GM23338 (cell line): ENCODE measurements around the gene CHD8. TPM values are rescaled to one million over a fixed set of nuclear protein-coding genes. Genes with fewer than 3 reads are reported as not detected.

Experiments used
- ATAC-seq: fragments of 200-7000 bp; cut with Tn5 transposase; 3 replicates; pipeline ENCODE4 v1.9.1; 2020
- DNase-seq: peaks from one replicate; pipeline ENCODE4 v3.0.0-alpha.2; 2015; ENCODE audit warnings: low spot score
- H2AFZ ChIP-seq: fragments of 200-600 bp; sonication (generic); 2 replicates; pipeline ENCODE4 v1.8.0; 2016; ENCODE audit warnings: antibody characterized with exemption, mild to moderate bottlenecking, moderate library complexity
- H3F3A ChIP-seq: fragments of 200-600 bp; sonication (generic); replicated peaks from 2 replicates; pipeline ENCODE4 v1.8.0; 2017; ENCODE audit warnings: antibody characterized with exemption, mixed run types, low read depth
- H3K27ac ChIP-seq: fragments of 200-600 bp; sonication (generic); 2 replicates; pipeline ENCODE4 v1.6.1; 2016; ENCODE audit warnings: low read depth
- H3K27me3 ChIP-seq: fragments of 200-600 bp; sonication (generic); 2 replicates; pipeline ENCODE4 v1.8.0; 2016; ENCODE audit warnings: mild to moderate bottlenecking, mixed run types, moderate library complexity; ENCODE audit not compliant: insufficient read depth
- H3K36me3 ChIP-seq: fragments of 200-600 bp; sonication (generic); 2 replicates; pipeline ENCODE4 v1.8.0; 2016; ENCODE audit warnings: mild to moderate bottlenecking; ENCODE audit not compliant: insufficient read depth
- H3K4me1 ChIP-seq: fragments of 200-600 bp; sonication (generic); 2 replicates; pipeline ENCODE4 v1.8.0; 2016; ENCODE audit warnings: mild to moderate bottlenecking, moderate library complexity; ENCODE audit not compliant: insufficient read depth
- H3K4me2 ChIP-seq: fragments of 200-600 bp; sonication (generic); 2 replicates; pipeline ENCODE4 v1.7.1; 2017; ENCODE audit warnings: mixed run types
- H3K4me3 ChIP-seq: fragments of 200-600 bp; sonication (generic); 2 replicates; pipeline ENCODE4 v1.6.1; 2016; ENCODE audit warnings: mixed run types
- H3K79me2 ChIP-seq: fragments of 200-600 bp; sonication (generic); replicated peaks from 2 replicates; pipeline ENCODE4 v1.8.0; 2017; ENCODE audit warnings: mild to moderate bottlenecking; ENCODE audit not compliant: insufficient read depth
- H3K9me2 ChIP-seq: fragments of 200-600 bp; sonication (generic); 2 replicates; pipeline ENCODE4 v1.8.0; 2017; ENCODE audit not compliant: insufficient read depth
- H4K20me1 ChIP-seq: fragments of 200-600 bp; sonication (generic); replicated peaks from 2 replicates; pipeline ENCODE4 v1.8.0; 2017; ENCODE audit warnings: mild to moderate bottlenecking; ENCODE audit not compliant: insufficient read depth
- H3K27ac Mint-ChIP-seq: 2 replicates; pipeline ENCODE4 v1.8.0; 2020; ENCODE audit warnings: inconsistent platforms, mild to moderate bottlenecking, moderate library complexity, mixed read lengths
- H3K27me3 Mint-ChIP-seq: 3 replicates; pipeline ENCODE4 v1.8.0; 2022; ENCODE audit warnings: low read depth, mild to moderate bottlenecking, moderate library complexity, mixed read lengths, inconsistent platforms; ENCODE audit not compliant: insufficient read depth, poor library complexity
- H3K36me3 Mint-ChIP-seq: 3 replicates; pipeline ENCODE4 v1.8.0; 2021; ENCODE audit warnings: low read depth, mild to moderate bottlenecking, inconsistent platforms, moderate library complexity, mixed read lengths
- H3K4me1 Mint-ChIP-seq: 3 replicates; pipeline ENCODE4 v1.8.0; 2020; ENCODE audit warnings: mild to moderate bottlenecking, inconsistent platforms, mixed read lengths
- H3K4me3 Mint-ChIP-seq: 3 replicates; pipeline ENCODE4 v1.8.0; 2021; ENCODE audit warnings: moderate library complexity, mild to moderate bottlenecking, inconsistent platforms, mixed read lengths
- H3K9me3 Mint-ChIP-seq: 3 replicates; pipeline ENCODE4 v1.8.0; 2020; ENCODE audit warnings: moderate library complexity, mild to moderate bottlenecking, inconsistent platforms, mixed read lengths
- CREB1 ChIP-seq: fragments of 250-450 bp; sonication (Bioruptor Pico); IDR thresholded peaks from 2 replicates; pipeline ENCODE4 v1.5.0; 2020; ENCODE audit warnings: low read depth, mild to moderate bottlenecking, moderate library complexity
- EZH2phosphoT487 ChIP-seq: fragments of 200-600 bp; sonication (generic); IDR thresholded peaks from one replicate; pipeline ENCODE4 v1.8.1; 2018; ENCODE audit warnings: antibody characterized with exemption; ENCODE audit not compliant: unreplicated experiment
- JUNB ChIP-seq: IDR thresholded peaks from one replicate; pipeline ENCODE4 v1.6.1; 2016; ENCODE audit warnings: antibody characterized with exemption; ENCODE audit not compliant: unreplicated experiment
- NANOG ChIP-seq: IDR thresholded peaks from 2 replicates; pipeline ENCODE4 v1.6.1; 2016; ENCODE audit warnings: antibody characterized with exemption, borderline replicate concordance
- POLR2AphosphoS5 ChIP-seq: IDR thresholded peaks from 2 replicates; pipeline ENCODE4 v1.6.1; 2016; ENCODE audit warnings: antibody characterized with exemption, low read depth
- polyA plus RNA-seq: library from polyadenylated mRNA; unstranded; fragments of >200 nt; fragmentation: Nextera tagmentation; extraction: Ambion mirVana; gene quantifications from 2 replicates; pipeline ENCODE4 v1.2.1, GENCODE V29; 2016
- total RNA-seq: library from RNA; depleted of rRNA; stranded (reverse); fragments of >200 nt; shearing (Covaris generic); gene quantifications from 2 replicates; pipeline ENCODE4 v1.2.3, GENCODE V29; 2014
- TF ChIP-seq, protein P1 (sequence below): IDR thresholded peaks from 2 replicates; pipeline ENCODE4 v1.6.1; 2016; ENCODE audit warnings: antibody characterized with exemption
- TF ChIP-seq, protein P2 (sequence below): IDR thresholded peaks from one replicate; pipeline ENCODE4 v1.6.1; 2018; ENCODE audit warnings: antibody characterized with exemption; ENCODE audit not compliant: unreplicated experiment
- TF ChIP-seq, protein P3 (sequence below): fragments of 250-450 bp; sonication (Bioruptor Pico); IDR thresholded peaks from 2 replicates; pipeline ENCODE4 v1.5.0; 2020; ENCODE audit warnings: mild to moderate bottlenecking, moderate library complexity

CHD8 gene
- total and polyA plus RNA-seq, 2 experiments from 2014 or later: 96.2 to 129 TPM

DNA sequence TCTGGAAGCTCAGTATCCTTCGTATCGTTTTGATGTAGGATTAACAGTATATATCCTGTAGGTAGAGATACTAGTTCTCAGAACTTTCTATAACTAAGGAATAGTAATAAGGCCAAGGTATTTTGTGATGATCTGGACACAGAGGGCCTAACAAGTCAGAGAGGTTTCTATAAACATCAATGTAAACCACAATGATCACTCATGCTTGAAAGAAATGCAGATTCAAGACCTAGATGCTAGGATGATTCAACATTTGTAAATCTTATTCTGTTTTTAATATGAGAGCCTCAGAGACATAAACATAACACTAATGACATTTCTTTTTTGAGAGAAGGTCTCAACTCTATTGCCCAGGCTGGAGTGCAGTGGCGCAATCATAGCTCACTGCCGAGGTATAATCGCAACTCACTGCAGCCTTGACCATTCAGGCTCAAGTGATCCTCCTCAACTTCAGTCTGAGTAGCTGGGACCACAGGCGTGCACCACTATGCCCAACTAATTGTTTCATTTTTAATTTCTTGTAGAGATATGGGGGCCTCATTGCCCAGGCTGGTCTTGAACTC is 88.3 kb downstream of the CHD8 start (continued):
- TF ChIP-seq, protein P1, sequence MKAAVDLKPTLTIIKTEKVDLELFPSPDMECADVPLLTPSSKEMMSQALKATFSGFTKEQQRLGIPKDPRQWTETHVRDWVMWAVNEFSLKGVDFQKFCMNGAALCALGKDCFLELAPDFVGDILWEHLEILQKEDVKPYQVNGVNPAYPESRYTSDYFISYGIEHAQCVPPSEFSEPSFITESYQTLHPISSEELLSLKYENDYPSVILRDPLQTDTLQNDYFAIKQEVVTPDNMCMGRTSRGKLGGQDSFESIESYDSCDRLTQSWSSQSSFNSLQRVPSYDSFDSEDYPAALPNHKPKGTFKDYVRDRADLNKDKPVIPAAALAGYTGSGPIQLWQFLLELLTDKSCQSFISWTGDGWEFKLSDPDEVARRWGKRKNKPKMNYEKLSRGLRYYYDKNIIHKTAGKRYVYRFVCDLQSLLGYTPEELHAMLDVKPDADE: no peak
- TF ChIP-seq, protein P2, sequence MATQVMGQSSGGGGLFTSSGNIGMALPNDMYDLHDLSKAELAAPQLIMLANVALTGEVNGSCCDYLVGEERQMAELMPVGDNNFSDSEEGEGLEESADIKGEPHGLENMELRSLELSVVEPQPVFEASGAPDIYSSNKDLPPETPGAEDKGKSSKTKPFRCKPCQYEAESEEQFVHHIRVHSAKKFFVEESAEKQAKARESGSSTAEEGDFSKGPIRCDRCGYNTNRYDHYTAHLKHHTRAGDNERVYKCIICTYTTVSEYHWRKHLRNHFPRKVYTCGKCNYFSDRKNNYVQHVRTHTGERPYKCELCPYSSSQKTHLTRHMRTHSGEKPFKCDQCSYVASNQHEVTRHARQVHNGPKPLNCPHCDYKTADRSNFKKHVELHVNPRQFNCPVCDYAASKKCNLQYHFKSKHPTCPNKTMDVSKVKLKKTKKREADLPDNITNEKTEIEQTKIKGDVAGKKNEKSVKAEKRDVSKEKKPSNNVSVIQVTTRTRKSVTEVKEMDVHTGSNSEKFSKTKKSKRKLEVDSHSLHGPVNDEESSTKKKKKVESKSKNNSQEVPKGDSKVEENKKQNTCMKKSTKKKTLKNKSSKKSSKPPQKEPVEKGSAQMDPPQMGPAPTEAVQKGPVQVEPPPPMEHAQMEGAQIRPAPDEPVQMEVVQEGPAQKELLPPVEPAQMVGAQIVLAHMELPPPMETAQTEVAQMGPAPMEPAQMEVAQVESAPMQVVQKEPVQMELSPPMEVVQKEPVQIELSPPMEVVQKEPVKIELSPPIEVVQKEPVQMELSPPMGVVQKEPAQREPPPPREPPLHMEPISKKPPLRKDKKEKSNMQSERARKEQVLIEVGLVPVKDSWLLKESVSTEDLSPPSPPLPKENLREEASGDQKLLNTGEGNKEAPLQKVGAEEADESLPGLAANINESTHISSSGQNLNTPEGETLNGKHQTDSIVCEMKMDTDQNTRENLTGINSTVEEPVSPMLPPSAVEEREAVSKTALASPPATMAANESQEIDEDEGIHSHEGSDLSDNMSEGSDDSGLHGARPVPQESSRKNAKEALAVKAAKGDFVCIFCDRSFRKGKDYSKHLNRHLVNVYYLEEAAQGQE: no peak

DNA sequence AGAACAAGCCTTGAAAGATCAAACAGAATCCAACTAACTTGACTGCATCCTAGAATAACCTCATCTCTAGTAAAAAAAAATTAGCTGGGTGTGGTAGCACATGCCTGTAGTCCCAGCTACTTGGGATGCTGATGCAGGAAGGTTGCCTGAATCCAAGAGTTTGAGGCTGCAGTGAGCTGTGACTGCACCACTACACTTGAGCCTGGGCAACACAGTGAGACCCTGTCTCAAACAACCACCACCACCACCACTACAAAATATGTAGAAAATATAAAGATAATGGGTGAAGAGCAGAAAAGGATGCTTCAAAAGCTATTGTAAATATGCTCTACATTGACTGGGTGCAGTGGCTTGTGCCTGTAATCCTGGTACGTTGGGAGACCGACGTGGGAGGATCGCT is 99.4 kb downstream of the CHD8 start:
- DNase-seq: no peak
- TF ChIP-seq, protein P1: no peak
- TF ChIP-seq, protein P2: no peak
- TF ChIP-seq CREB1 (CRISPR knock-in tag): no peak
- TF ChIP-seq POLR2AphosphoS5: no peak
- TF ChIP-seq EZH2phosphoT487: no peak
- no peak for TF ChIP-seq NANOG
- TF ChIP-seq, protein P3, sequence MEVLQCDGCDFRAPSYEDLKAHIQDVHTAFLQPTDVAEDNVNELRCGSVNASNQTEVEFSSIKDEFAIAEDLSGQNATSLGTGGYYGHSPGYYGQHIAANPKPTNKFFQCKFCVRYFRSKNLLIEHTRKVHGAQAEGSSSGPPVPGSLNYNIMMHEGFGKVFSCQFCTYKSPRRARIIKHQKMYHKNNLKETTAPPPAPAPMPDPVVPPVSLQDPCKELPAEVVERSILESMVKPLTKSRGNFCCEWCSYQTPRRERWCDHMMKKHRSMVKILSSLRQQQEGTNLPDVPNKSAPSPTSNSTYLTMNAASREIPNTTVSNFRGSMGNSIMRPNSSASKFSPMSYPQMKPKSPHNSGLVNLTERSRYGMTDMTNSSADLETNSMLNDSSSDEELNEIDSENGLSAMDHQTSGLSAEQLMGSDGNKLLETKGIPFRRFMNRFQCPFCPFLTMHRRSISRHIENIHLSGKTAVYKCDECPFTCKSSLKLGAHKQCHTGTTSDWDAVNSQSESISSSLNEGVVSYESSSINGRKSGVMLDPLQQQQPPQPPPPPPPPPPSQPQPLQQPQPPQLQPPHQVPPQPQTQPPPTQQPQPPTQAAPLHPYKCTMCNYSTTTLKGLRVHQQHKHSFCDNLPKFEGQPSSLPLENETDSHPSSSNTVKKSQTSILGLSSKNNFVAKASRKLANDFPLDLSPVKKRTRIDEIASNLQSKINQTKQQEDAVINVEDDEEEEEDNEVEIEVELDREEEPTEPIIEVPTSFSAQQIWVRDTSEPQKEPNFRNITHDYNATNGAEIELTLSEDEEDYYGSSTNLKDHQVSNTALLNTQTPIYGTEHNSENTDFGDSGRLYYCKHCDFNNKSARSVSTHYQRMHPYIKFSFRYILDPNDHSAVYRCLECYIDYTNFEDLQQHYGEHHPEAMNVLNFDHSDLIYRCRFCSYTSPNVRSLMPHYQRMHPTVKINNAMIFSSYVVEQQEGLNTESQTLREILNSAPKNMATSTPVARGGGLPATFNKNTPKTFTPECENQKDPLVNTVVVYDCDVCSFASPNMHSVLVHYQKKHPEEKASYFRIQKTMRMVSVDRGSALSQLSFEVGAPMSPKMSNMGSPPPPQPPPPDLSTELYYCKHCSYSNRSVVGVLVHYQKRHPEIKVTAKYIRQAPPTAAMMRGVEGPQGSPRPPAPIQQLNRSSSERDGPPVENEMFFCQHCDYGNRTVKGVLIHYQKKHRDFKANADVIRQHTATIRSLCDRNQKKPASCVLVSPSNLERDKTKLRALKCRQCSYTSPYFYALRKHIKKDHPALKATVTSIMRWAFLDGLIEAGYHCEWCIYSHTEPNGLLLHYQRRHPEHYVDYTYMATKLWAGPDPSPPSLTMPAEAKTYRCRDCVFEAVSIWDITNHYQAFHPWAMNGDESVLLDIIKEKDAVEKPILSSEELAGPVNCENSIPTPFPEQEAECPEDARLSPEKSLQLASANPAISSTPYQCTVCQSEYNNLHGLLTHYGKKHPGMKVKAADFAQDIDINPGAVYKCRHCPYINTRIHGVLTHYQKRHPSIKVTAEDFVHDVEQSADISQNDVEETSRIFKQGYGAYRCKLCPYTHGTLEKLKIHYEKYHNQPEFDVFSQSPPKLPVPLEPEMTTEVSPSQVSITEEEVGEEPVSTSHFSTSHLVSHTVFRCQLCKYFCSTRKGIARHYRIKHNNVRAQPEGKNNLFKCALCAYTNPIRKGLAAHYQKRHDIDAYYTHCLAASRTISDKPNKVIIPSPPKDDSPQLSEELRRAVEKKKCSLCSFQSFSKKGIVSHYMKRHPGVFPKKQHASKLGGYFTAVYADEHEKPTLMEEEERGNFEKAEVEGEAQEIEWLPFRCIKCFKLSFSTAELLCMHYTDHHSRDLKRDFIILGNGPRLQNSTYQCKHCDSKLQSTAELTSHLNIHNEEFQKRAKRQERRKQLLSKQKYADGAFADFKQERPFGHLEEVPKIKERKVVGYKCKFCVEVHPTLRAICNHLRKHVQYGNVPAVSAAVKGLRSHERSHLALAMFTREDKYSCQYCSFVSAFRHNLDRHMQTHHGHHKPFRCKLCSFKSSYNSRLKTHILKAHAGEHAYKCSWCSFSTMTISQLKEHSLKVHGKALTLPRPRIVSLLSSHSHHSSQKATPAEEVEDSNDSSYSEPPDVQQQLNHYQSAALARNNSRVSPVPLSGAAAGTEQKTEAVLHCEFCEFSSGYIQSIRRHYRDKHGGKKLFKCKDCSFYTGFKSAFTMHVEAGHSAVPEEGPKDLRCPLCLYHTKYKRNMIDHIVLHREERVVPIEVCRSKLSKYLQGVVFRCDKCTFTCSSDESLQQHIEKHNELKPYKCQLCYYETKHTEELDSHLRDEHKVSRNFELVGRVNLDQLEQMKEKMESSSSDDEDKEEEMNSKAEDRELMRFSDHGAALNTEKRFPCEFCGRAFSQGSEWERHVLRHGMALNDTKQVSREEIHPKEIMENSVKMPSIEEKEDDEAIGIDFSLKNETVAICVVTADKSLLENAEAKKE: no peak
- no peak for TF ChIP-seq JUNB

More for the DNA sequence above, 99.4 kb downstream of the CHD8 start:
- Mint-ChIP-seq H3K27me3 (no peaks in the 10 kb centered on the region), H3K36me3 (peaks cover 97% of the 10 kb centered on the region), H3K4me3 (no peak overlapping the region), H3K27ac (no peak overlapping the region), H3K4me1 (no peaks in the 10 kb centered on the region), H3K9me3 (no peaks in the 10 kb centered on the region; the same call in 2 of the 3 replicates)
- Histone ChIP-seq H3K4me2 (no peak overlapping the region), H2AFZ (no peak overlapping the region), H3K27ac (no peak overlapping the region), H3K79me2 (no peaks in the 10 kb centered on the region; the same call in 1 of the 2 replicates), H3K4me3 (no peak overlapping the region), H3K9me2 (no peaks in the 10 kb centered on the region), H3K36me3 (peaks cover 92% of the 10 kb centered on the region), H4K20me1 (peaks cover 6% of the 10 kb centered on the region), H3K4me1 (no peaks in the 10 kb centered on the region), H3F3A (peaks cover 23% of the 10 kb centered on the region), H3K27me3 (no peaks in the 10 kb centered on the region)
- no peak for ATAC-seq
